ENCODE measurements around the gene DOCK8.

The DOCK8 gene

GRCh38 chr9:304106-304505 lies 89.4 kb downstream of the DOCK8 start:
- in situ Hi-C loops (cut with MboI; ENCODE audit: low sequenced_read_pairs) = no loop called here

- in situ Hi-C loops (cut with MboI; ENCODE audit: low sequenced_read_pairs) = no loop called here
Observed at GRCh38 chr9:304519-305185, 90.0 kb downstream of the DOCK8 start.

GRCh38 chr9:306907-307306 lies 92.2 kb downstream of the DOCK8 start:
- in situ Hi-C loops (cut with MboI; ENCODE audit: low sequenced_read_pairs) = no loop called here

GRCh38 chr9:311841-312240 lies 97.2 kb downstream of the DOCK8 start:
- in situ Hi-C loops (cut with MboI; ENCODE audit: low sequenced_read_pairs) = no loop called here

GRCh38 chr9:312596-313320 lies 98.1 kb downstream of the DOCK8 start:
- in situ Hi-C loops (cut with MboI; ENCODE audit: low sequenced_read_pairs) = no loop called here

GRCh38 chr9:316382-316965 lies 101.8 kb downstream of the DOCK8 start:
- in situ Hi-C loops (cut with MboI; ENCODE audit: low sequenced_read_pairs) = no loop called here

- in situ Hi-C loops (cut with MboI; ENCODE audit: low sequenced_read_pairs) = no loop called here
Observed at GRCh38 chr9:318646-319045, 104.0 kb downstream of the DOCK8 start.

GRCh38 chr9:324971-325370 lies 110.3 kb downstream of the DOCK8 start:
- in situ Hi-C loops (cut with MboI; ENCODE audit: low sequenced_read_pairs) = no loop called here

- in situ Hi-C loops (cut with MboI; ENCODE audit: low sequenced_read_pairs) = no loop called here
Observed at GRCh38 chr9:326667-327066, 112.0 kb downstream of the DOCK8 start.

- in situ Hi-C loops (cut with MboI; ENCODE audit: low sequenced_read_pairs) = no loop called here
Observed at GRCh38 chr9:328453-328852, 113.8 kb downstream of the DOCK8 start.

- in situ Hi-C loops (cut with MboI; ENCODE audit: low sequenced_read_pairs) = no loop called here
Observed at GRCh38 chr9:331197-331596, 116.5 kb downstream of the DOCK8 start.

GRCh38 chr9:335373-335772 lies 120.7 kb downstream of the DOCK8 start:
- in situ Hi-C loops (cut with MboI; ENCODE audit: low sequenced_read_pairs) = no loop called here

GRCh38 chr9:336039-336438 lies 121.4 kb downstream of the DOCK8 start:
- in situ Hi-C loops (cut with MboI; ENCODE audit: low sequenced_read_pairs) = no loop called here

- in situ Hi-C loops (cut with MboI; ENCODE audit: low sequenced_read_pairs) = no loop called here
Observed at GRCh38 chr9:338602-339001, 123.9 kb downstream of the DOCK8 start.

GRCh38 chr9:341634-342421 lies 127.2 kb downstream of the DOCK8 start:
- in situ Hi-C loops (cut with MboI; ENCODE audit: low sequenced_read_pairs) = no loop called here

- in situ Hi-C loops (cut with MboI; ENCODE audit: low sequenced_read_pairs) = no loop called here
Observed at GRCh38 chr9:343773-344172, 129.1 kb downstream of the DOCK8 start.

- in situ Hi-C loops (cut with MboI; ENCODE audit: low sequenced_read_pairs) = no loop called here
Observed at GRCh38 chr9:346111-346571, 131.5 kb downstream of the DOCK8 start.

GRCh38 chr9:347667-348292 lies 133.1 kb downstream of the DOCK8 start:
- in situ Hi-C loops (cut with MboI; ENCODE audit: low sequenced_read_pairs) = no loop called here

- in situ Hi-C loops (cut with MboI; ENCODE audit: low sequenced_read_pairs) = no loop called here
Observed at GRCh38 chr9:350384-350783, 135.7 kb downstream of the DOCK8 start.

- in situ Hi-C loops (cut with MboI; ENCODE audit: low sequenced_read_pairs) = no loop called here
Observed at GRCh38 chr9:351916-352315, 137.3 kb downstream of the DOCK8 start.

GRCh38 chr9:353077-353476 lies 138.4 kb downstream of the DOCK8 start:
- in situ Hi-C loops (cut with MboI; ENCODE audit: low sequenced_read_pairs) = no loop called here
